GM21737 (cell line): ENCODE measurements around the gene NEK6.

Source experiments
- ATAC-seq: cut with Tn5 transposase; IDR thresholded peaks from one replicate; pipeline ENCODE4 v1.9.1; 2021; ENCODE audit warnings: mild to moderate bottlenecking, moderate library complexity; ENCODE audit not compliant: unreplicated experiment

Gene NEK6

GRCh38 chr9:124260769-124261603 is 3.2 kb downstream of the NEK6 start:
- ATAC-seq, result no peak

- ATAC-seq, result no peak
Measured at GRCh38 chr9:124261736-124262648, 4.2 kb downstream of the NEK6 start.

- no peak for ATAC-seq
Measured at GRCh38 chr9:124262649-124262972, 4.9 kb downstream of the NEK6 start.

GRCh38 chr9:124263213-124263612 is 5.5 kb downstream of the NEK6 start:
- no peak for ATAC-seq

- no peak for ATAC-seq
Measured at GRCh38 chr9:124263800-124264426, 6.2 kb downstream of the NEK6 start.

GRCh38 chr9:124264823-124265233 is 7.1 kb downstream of the NEK6 start:
- peak; percentile 45 for ATAC-seq

- ATAC-seq, result no peak
Measured at GRCh38 chr9:124265551-124265950, 7.8 kb downstream of the NEK6 start.

GRCh38 chr9:124266139-124266825 is 8.5 kb downstream of the NEK6 start:
- no peak for ATAC-seq

GRCh38 chr9:124266826-124267201 is 9.1 kb downstream of the NEK6 start:
- no peak for ATAC-seq

- no peak for ATAC-seq
Measured at GRCh38 chr9:124267271-124267807, 9.6 kb downstream of the NEK6 start.

- ATAC-seq, result no peak
Measured at GRCh38 chr9:124268248-124268647, 10.5 kb downstream of the NEK6 start.

- ATAC-seq, result no peak
Measured at GRCh38 chr9:124268661-124269060, 10.9 kb downstream of the NEK6 start.

- ATAC-seq, result no peak
Measured at GRCh38 chr9:124269556-124269955, 11.8 kb downstream of the NEK6 start.

GRCh38 chr9:124270504-124271335 is 13.0 kb downstream of the NEK6 start:
- no peak for ATAC-seq

GRCh38 chr9:124271660-124272059 is 13.9 kb downstream of the NEK6 start:
- no peak for ATAC-seq

GRCh38 chr9:124272118-124272517 is 14.4 kb downstream of the NEK6 start:
- no peak for ATAC-seq

- ATAC-seq, result no peak
Measured at GRCh38 chr9:124272979-124273378, 15.2 kb downstream of the NEK6 start.

GRCh38 chr9:124273427-124274160 is 15.8 kb downstream of the NEK6 start:
- no peak for ATAC-seq

GRCh38 chr9:124274226-124274625 is 16.5 kb downstream of the NEK6 start:
- no peak for ATAC-seq
